SK-N-SH treated with all-trans-retinoic acid at 6 μM for 48 hours (cell line): ENCODE measurements around the gene OR10K2.
"Not testable (repeated sequence)": the region's sequence is repeated elsewhere in the genome, so short reads cannot be mapped to it uniquely, and the experiment has no call there.

Experiments used
- ATAC-seq: fragments of 200-7000 bp; cut with Tn5 transposase; 3 replicates; pipeline ENCODE4 v1.9.1; 2020; ENCODE audit warnings: mild to moderate bottlenecking, moderate library complexity
- ARNTL ChIP-seq: fragments of 450-650 bp; formaldehyde crosslinking; IDR thresholded peaks from 2 replicates; pipeline ENCODE4 v1.5.0; 2020; ENCODE audit warnings: low read depth, mild to moderate bottlenecking, moderate library complexity, borderline replicate concordance
- BACH2 ChIP-seq: fragments of 250-450 bp; sonication (Bioruptor Pico); IDR thresholded peaks from 2 replicates; pipeline ENCODE4 v1.9.0; 2021; ENCODE audit warnings: mild to moderate bottlenecking, borderline replicate concordance
- CREB5 ChIP-seq: fragments of 250-450 bp; sonication (Bioruptor Pico); IDR thresholded peaks from 2 replicates; pipeline ENCODE4 v1.5.1; 2020; ENCODE audit warnings: low read depth, mild to moderate bottlenecking, moderate library complexity
- CSDC2 ChIP-seq: fragments of 250-450 bp; sonication (Bioruptor Pico); IDR thresholded peaks from 2 replicates; pipeline ENCODE4 v1.5.0; 2020; ENCODE audit warnings: mild to moderate bottlenecking, moderate library complexity
- ESRRG ChIP-seq: fragments of 250-450 bp; sonication (Bioruptor Pico); IDR thresholded peaks from 2 replicates; pipeline ENCODE4 v1.6.1; 2021; ENCODE audit warnings: mild to moderate bottlenecking
- GLIS3 ChIP-seq: fragments of 250-450 bp; sonication (Bioruptor Pico); IDR thresholded peaks from 2 replicates; pipeline ENCODE4 v1.5.0; 2020; ENCODE audit warnings: mild to moderate bottlenecking, moderate library complexity
- ISL1 ChIP-seq: fragments of 250-450 bp; sonication (Bioruptor Pico); IDR thresholded peaks from 2 replicates; pipeline ENCODE4 v2.1.2; 2022; ENCODE audit warnings: mild to moderate bottlenecking, moderate library complexity
- OSR1 ChIP-seq: fragments of 250-450 bp; sonication (Bioruptor Pico); IDR thresholded peaks from 2 replicates; pipeline ENCODE4 v1.8.0; 2022; ENCODE audit warnings: moderate library complexity, mild to moderate bottlenecking, inconsistent platforms
- PATZ1 ChIP-seq: fragments of 250-450 bp; sonication (Bioruptor Pico); IDR thresholded peaks from 2 replicates; pipeline ENCODE4 v1.8.0; 2020; ENCODE audit warnings: mild to moderate bottlenecking, moderate library complexity, borderline replicate concordance
- POU6F1 ChIP-seq: fragments of 250-450 bp; sonication (Bioruptor Pico); IDR thresholded peaks from 2 replicates; pipeline ENCODE4 v1.8.0; 2021; ENCODE audit warnings: low read depth, mild to moderate bottlenecking, moderate library complexity, borderline replicate concordance
- PPARA ChIP-seq: fragments of 250-450 bp; sonication (Bioruptor Pico); IDR thresholded peaks from 2 replicates; pipeline ENCODE4 v1.5.0; 2020; ENCODE audit warnings: mild to moderate bottlenecking, borderline replicate concordance
- RARB ChIP-seq: fragments of 250-450 bp; sonication (Bioruptor Pico); IDR thresholded peaks from 2 replicates; pipeline ENCODE4 v1.8.0; 2021; ENCODE audit warnings: mild to moderate bottlenecking, moderate library complexity
- SNAI2 ChIP-seq: fragments of 250-450 bp; sonication (Bioruptor Pico); IDR thresholded peaks from 2 replicates; pipeline ENCODE4 v1.5.0; 2020; ENCODE audit warnings: mild to moderate bottlenecking, moderate library complexity
- TCF4 ChIP-seq: fragments of 250-450 bp; sonication (Bioruptor Pico); IDR thresholded peaks from 2 replicates; pipeline ENCODE4 v1.8.0; 2021; ENCODE audit warnings: mild to moderate bottlenecking, moderate library complexity, borderline replicate concordance
- TOX ChIP-seq: fragments of 250-450 bp; sonication (Bioruptor Pico); IDR thresholded peaks from 2 replicates; pipeline ENCODE4 v1.8.0; 2021; ENCODE audit warnings: mild to moderate bottlenecking, moderate library complexity, borderline replicate concordance
- ZC3H10 ChIP-seq: fragments of 250-450 bp; sonication (Bioruptor Pico); IDR thresholded peaks from 2 replicates; pipeline ENCODE4 v1.5.1; 2021; ENCODE audit warnings: mild to moderate bottlenecking, moderate library complexity
- ZFP3 ChIP-seq: fragments of 250-450 bp; sonication (Bioruptor Pico); IDR thresholded peaks from 2 replicates; pipeline ENCODE4 v1.5.0; 2020; ENCODE audit warnings: mild to moderate bottlenecking, moderate library complexity
- ZNF565 ChIP-seq: fragments of 450-650 bp; formaldehyde crosslinking; conservative IDR thresholded peaks from 2 replicates; pipeline ENCODE4 v1.5.0; 2020; ENCODE audit warnings: low read depth, mild to moderate bottlenecking, moderate library complexity
- ZNF70 ChIP-seq: fragments of 450-650 bp; formaldehyde crosslinking; IDR thresholded peaks from 2 replicates; pipeline ENCODE4 v1.5.0; 2020; ENCODE audit warnings: mild to moderate bottlenecking, moderate library complexity
- TF ChIP-seq, protein P1 (sequence below): fragments of 250-450 bp; sonication (Bioruptor Pico); IDR thresholded peaks from 2 replicates; pipeline ENCODE4 v1.5.0; 2020; ENCODE audit warnings: mild to moderate bottlenecking, moderate library complexity

The OR10K2 gene

GRCh38 chr1:158374860-158375259 is 51.2 kb downstream of the OR10K2 start:
- no peak for ATAC-seq
- TF ChIP-seq ISL1 (CRISPR knock-in tag): no peak
- no peak for TF ChIP-seq BACH2 (CRISPR knock-in tag)
- no peak for TF ChIP-seq ARNTL (CRISPR knock-in tag)
- no peak for TF ChIP-seq SNAI2 (CRISPR knock-in tag)
- no peak for TF ChIP-seq ZFP3 (CRISPR knock-in tag)
- no peak for TF ChIP-seq TCF4 (CRISPR knock-in tag)
- no peak for TF ChIP-seq ESRRG
- TF ChIP-seq ZC3H10: no peak
- TF ChIP-seq PPARA (CRISPR knock-in tag): no peak

GRCh38 chr1:158374101-158374500 is 51.9 kb downstream of the OR10K2 start:
- not testable (repeated sequence) for ATAC-seq

DNA sequence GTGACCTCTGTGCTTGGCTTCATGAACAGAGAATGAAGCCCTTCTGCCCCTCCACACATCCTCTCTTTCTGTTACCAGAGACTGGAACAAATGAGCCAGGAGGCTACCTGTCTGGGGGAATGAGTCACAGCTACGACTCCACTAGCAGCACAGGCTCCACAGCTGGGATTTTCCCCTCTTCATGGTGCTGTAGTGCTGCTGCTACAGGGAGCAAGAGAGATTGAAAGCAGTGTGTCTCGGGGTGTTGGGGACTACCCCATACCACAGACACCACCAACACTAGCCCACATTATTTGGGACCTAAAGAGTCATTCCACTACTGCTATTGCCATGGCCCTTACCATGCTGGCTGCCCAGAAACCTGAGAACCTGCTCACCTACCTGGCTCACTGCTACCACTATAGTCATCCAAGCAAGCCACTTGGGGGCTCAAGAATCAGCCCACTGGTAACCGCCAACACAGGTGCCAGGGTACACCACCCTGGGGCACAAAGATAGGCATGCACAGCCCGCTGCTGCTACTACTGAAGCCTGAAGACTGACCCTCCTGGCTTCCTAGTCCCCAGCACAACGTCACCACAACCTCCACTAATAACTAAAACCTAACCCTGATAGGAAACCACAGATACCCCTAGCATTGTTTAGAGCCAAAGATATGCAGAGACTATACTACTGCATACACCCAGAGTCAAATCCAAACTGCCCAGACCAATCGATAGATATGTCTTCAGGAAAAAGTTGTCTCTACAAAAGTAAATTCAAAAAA is 54.7 kb downstream of the OR10K2 start:
- no peak for TF ChIP-seq ZNF70 (CRISPR knock-in tag)
- no peak for TF ChIP-seq PATZ1 (CRISPR knock-in tag)
- TF ChIP-seq CREB5: no peak
- TF ChIP-seq ZFP3 (CRISPR knock-in tag): no peak
- no peak for TF ChIP-seq TOX (CRISPR knock-in tag)
- TF ChIP-seq SNAI2 (CRISPR knock-in tag): no peak
- no peak for TF ChIP-seq TCF4 (CRISPR knock-in tag)
- no peak for TF ChIP-seq PPARA (CRISPR knock-in tag)
- no peak for TF ChIP-seq ZNF565 (CRISPR knock-in tag)
- TF ChIP-seq GLIS3: no peak
- TF ChIP-seq OSR1 (CRISPR knock-in tag): no peak
- no peak for TF ChIP-seq POU6F1 (CRISPR knock-in tag)
- TF ChIP-seq ESRRG: no peak
- TF ChIP-seq RARB (CRISPR knock-in tag): no peak
- no peak for TF ChIP-seq ARNTL (CRISPR knock-in tag)
- no peak for TF ChIP-seq CSDC2 (CRISPR knock-in tag)
- TF ChIP-seq, protein P1, sequence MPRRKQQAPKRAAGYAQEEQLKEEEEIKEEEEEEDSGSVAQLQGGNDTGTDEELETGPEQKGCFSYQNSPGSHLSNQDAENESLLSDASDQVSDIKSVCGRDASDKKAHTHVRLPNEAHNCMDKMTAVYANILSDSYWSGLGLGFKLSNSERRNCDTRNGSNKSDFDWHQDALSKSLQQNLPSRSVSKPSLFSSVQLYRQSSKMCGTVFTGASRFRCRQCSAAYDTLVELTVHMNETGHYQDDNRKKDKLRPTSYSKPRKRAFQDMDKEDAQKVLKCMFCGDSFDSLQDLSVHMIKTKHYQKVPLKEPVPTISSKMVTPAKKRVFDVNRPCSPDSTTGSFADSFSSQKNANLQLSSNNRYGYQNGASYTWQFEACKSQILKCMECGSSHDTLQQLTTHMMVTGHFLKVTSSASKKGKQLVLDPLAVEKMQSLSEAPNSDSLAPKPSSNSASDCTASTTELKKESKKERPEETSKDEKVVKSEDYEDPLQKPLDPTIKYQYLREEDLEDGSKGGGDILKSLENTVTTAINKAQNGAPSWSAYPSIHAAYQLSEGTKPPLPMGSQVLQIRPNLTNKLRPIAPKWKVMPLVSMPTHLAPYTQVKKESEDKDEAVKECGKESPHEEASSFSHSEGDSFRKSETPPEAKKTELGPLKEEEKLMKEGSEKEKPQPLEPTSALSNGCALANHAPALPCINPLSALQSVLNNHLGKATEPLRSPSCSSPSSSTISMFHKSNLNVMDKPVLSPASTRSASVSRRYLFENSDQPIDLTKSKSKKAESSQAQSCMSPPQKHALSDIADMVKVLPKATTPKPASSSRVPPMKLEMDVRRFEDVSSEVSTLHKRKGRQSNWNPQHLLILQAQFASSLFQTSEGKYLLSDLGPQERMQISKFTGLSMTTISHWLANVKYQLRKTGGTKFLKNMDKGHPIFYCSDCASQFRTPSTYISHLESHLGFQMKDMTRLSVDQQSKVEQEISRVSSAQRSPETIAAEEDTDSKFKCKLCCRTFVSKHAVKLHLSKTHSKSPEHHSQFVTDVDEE (CRISPR knock-in tag): no peak
- TF ChIP-seq ISL1 (CRISPR knock-in tag): no peak
- no peak for TF ChIP-seq ZC3H10
- ATAC-seq: no peak
